PC-3 (cell line): ENCODE data around the gene GOLGA8R.
"Not testable (repeated sequence)": the region's sequence is repeated elsewhere in the genome, so short reads cannot be mapped to it uniquely, and the experiment has no call there.

Experiments
- CTCF ChIP-seq: fragments of 300-600 bp; sonication (generic); conservative IDR thresholded peaks from 2 replicates; pipeline ENCODE4 v1.5.1; 2017; ENCODE audit warnings: antibody characterized with exemption, low read depth, mild to moderate bottlenecking, low read length
- EZH2 ChIP-seq: fragments of 300-600 bp; sonication (generic); IDR thresholded peaks from one replicate; pipeline ENCODE4 v1.6.1; 2017; ENCODE audit warnings: antibody characterized with exemption, mild to moderate bottlenecking, low read length; ENCODE audit not compliant: unreplicated experiment
- EZH2phosphoT487 ChIP-seq: fragments of 300-600 bp; sonication (generic); IDR thresholded peaks from 2 replicates; pipeline ENCODE4 v1.6.1; 2018; ENCODE audit warnings: mild to moderate bottlenecking, antibody characterized with exemption, low read length, borderline replicate concordance

- not testable (repeated sequence) for TF ChIP-seq CTCF, EZH2, EZH2phosphoT487
These were observed 39.2 kb downstream of the GOLGA8R start for GRCh38 chr15:30374862-30375261.
